Hematopoietic multipotent progenitor cell (in vitro differentiated cells): Measurements from ENCODE around the gene TMEM31. TPM values are rescaled to one million over a fixed set of nuclear protein-coding genes. Genes with fewer than 3 reads are reported as not detected.

Experiments used
- DNase-seq, 3 donors: peaks; one replicate each; pipeline ENCODE4 v3.0.0-alpha.2; 2011 to 2015; ENCODE audit warnings: low read depth in 2 of 3, low spot score in 2 of 3
- total RNA-seq: library from RNA; depleted of rRNA; stranded (reverse); fragments of >200 nt; gene quantifications from one replicate; pipeline ENCODE4 v1.2.3, GENCODE V29; 2012

The TMEM31 gene
- not detected for total RNA-seq

GRCh38 chrX:103710609-103711008 is at the start of gene TMEM31:
Gene TMEM31 (plus strand): TSS chrX:103710909. CDS start chrX:103712259, 1,350 bp downstream.
- no peak for DNase-seq

GRCh38 chrX:103663981-103664762 is 46.5 kb upstream of the TMEM31 start:
- no peak for DNase-seq

- no peak for DNase-seq
Observed at GRCh38 chrX:103666202-103667107, 44.3 kb upstream of the TMEM31 start.

GRCh38 chrX:103669745-103670144 is 41.0 kb upstream of the TMEM31 start:
- no peak for DNase-seq

- no peak for DNase-seq
Observed at GRCh38 chrX:103674531-103675454, 35.9 kb upstream of the TMEM31 start.

GRCh38 chrX:103678199-103678993 is 32.3 kb upstream of the TMEM31 start:
- DNase-seq: no peak

GRCh38 chrX:103681443-103681842 is 29.3 kb upstream of the TMEM31 start:
- no peak for DNase-seq

GRCh38 chrX:103685396-103685795 is 25.3 kb upstream of the TMEM31 start:
- peak in 1 of 3 donors; percentile 16 for DNase-seq

GRCh38 chrX:103686199-103687072 is 24.3 kb upstream of the TMEM31 start, which contains the start of gene MORF4L2:
Gene MORF4L2 (minus strand): TSS chrX:103686699. CDS start chrX:103677027, 9,672 bp downstream.
- DNase-seq: peak; percentile 65 to 97 (median 93)

GRCh38 chrX:103687073-103687695 is 23.5 kb upstream of the TMEM31 start:
- peak in 2 of 3 donors; percentile 69 to 88 for DNase-seq

- DNase-seq: peak; percentile 23 to 71 (median 53)
Observed at GRCh38 chrX:103687696-103688201, 23.0 kb upstream of the TMEM31 start.

- DNase-seq: peak in 1 of 3 donors; percentile 50
Observed at GRCh38 chrX:103688946-103689345, 21.8 kb upstream of the TMEM31 start.

- no peak for DNase-seq
Observed at GRCh38 chrX:103691059-103691458, 19.6 kb upstream of the TMEM31 start.

- DNase-seq: no peak
Observed at GRCh38 chrX:103697687-103698086, 13.0 kb upstream of the TMEM31 start.

- DNase-seq: no peak
Observed at GRCh38 chrX:103699243-103699642, 11.5 kb upstream of the TMEM31 start.

GRCh38 chrX:103704863-103705262 is 5.8 kb upstream of the TMEM31 start:
- DNase-seq: no peak

- no peak for DNase-seq
Observed at GRCh38 chrX:103716962-103717361, 6.3 kb downstream of the TMEM31 start.

- DNase-seq: no peak
Observed at GRCh38 chrX:103718120-103718519, 7.4 kb downstream of the TMEM31 start.
